ENCODE data around the gene AFF2.

AFF2 gene

GRCh38 chrX:148501386-148502066, 1.1 kb downstream of the AFF2 start:
- no peaks in the 10 kb centered on the region for H3K36me3 ChIP-seq (ENCODE audit: insufficient read depth, low read length)
- no peaks in the 10 kb centered on the region for H3K9me3 ChIP-seq (ENCODE audit: insufficient read depth, low read depth, low read length)
- H3K4me3 ChIP-seq (ENCODE audit: low read length): peak overlapping the region; percentile 69
- H3K27me3 ChIP-seq (ENCODE audit: insufficient read depth, low read length): peaks cover 19% of the 10 kb centered on the region
- WGBS: under 1% methylated on average over 39 of the region's 43 CpGs
- peaks cover 14% of the 10 kb centered on the region for H3K4me1 ChIP-seq (ENCODE audit: insufficient read depth, low read length)
- H3K27ac ChIP-seq (ENCODE audit: low read depth, low read length): peak overlapping the region; percentile 71; the same call in 1 of the 2 replicates
- peak overlapping the region; percentile 69 for H3K9ac ChIP-seq (ENCODE audit: low read depth, low read length)

GRCh38 chrX:148504506-148504905, 4.1 kb downstream of the AFF2 start:
- Histone ChIP-seq H3K36me3 (ENCODE audit: insufficient read depth, low read length) (no peaks in the 10 kb centered on the region), H3K27me3 (ENCODE audit: insufficient read depth, low read length) (peaks cover 12% of the 10 kb centered on the region), H3K4me3 (ENCODE audit: low read length) (no peak overlapping the region), H3K9me3 (ENCODE audit: insufficient read depth, low read depth, low read length) (no peaks in the 10 kb centered on the region), H3K9ac (ENCODE audit: low read depth, low read length) (no peak overlapping the region), H3K27ac (ENCODE audit: low read depth, low read length) (no peak overlapping the region), H3K4me1 (ENCODE audit: insufficient read depth, low read length) (peaks cover 14% of the 10 kb centered on the region)
- WGBS: 27% methylated on average over 14 of the region's 15 CpGs

- 83% methylated on average over 3 of the region's 4 CpGs for WGBS
- peaks cover 14% of the 10 kb centered on the region for H3K4me1 ChIP-seq (ENCODE audit: insufficient read depth, low read length)
These were observed 7.0 kb downstream of the AFF2 start for GRCh38 chrX:148507418-148507817.

GRCh38 chrX:148512453-148512852, 12.0 kb downstream of the AFF2 start:
- H3K27me3 ChIP-seq (ENCODE audit: insufficient read depth, low read length): no peaks in the 10 kb centered on the region
- no peak overlapping the region for H3K27ac ChIP-seq (ENCODE audit: low read depth, low read length)
- WGBS: 100% methylated on average over 1 of the region's 2 CpGs
- H3K36me3 ChIP-seq (ENCODE audit: insufficient read depth, low read length): no peaks in the 10 kb centered on the region
- H3K9me3 ChIP-seq (ENCODE audit: insufficient read depth, low read depth, low read length): no peaks in the 10 kb centered on the region
- no peaks in the 10 kb centered on the region for H3K4me1 ChIP-seq (ENCODE audit: insufficient read depth, low read length)
- H3K4me3 ChIP-seq (ENCODE audit: low read length): no peak overlapping the region
- H3K9ac ChIP-seq (ENCODE audit: low read depth, low read length): no peak overlapping the region

More at GRCh38 chrX:148507418-148507817, 7.0 kb downstream of the AFF2 start:
- Histone ChIP-seq H3K36me3 (ENCODE audit: insufficient read depth, low read length) (no peaks in the 10 kb centered on the region), H3K9ac (ENCODE audit: low read depth, low read length) (no peak overlapping the region), H3K27ac (ENCODE audit: low read depth, low read length) (no peak overlapping the region), H3K27me3 (ENCODE audit: insufficient read depth, low read length) (peaks cover 3% of the 10 kb centered on the region; the same call in 1 of the 2 replicates), H3K9me3 (ENCODE audit: insufficient read depth, low read depth, low read length) (no peaks in the 10 kb centered on the region), H3K4me3 (ENCODE audit: low read length) (no peak overlapping the region)

GRCh38 chrX:148513661-148514060, 13.2 kb downstream of the AFF2 start:
- WGBS: 100% methylated on average over 3 of the region's 3 CpGs
- Histone ChIP-seq H3K4me1 (ENCODE audit: insufficient read depth, low read length) (peaks cover 6% of the 10 kb centered on the region; the same call in 1 of the 2 replicates), H3K27me3 (ENCODE audit: insufficient read depth, low read length) (no peaks in the 10 kb centered on the region), H3K36me3 (ENCODE audit: insufficient read depth, low read length) (no peaks in the 10 kb centered on the region), H3K27ac (ENCODE audit: low read depth, low read length) (no peak overlapping the region), H3K9me3 (ENCODE audit: insufficient read depth, low read depth, low read length) (no peaks in the 10 kb centered on the region), H3K9ac (ENCODE audit: low read depth, low read length) (no peak overlapping the region), H3K4me3 (ENCODE audit: low read length) (no peak overlapping the region)

- Histone ChIP-seq H3K9me3 (ENCODE audit: insufficient read depth, low read depth, low read length) (no peaks in the 10 kb centered on the region), H3K27me3 (ENCODE audit: insufficient read depth, low read length) (no peaks in the 10 kb centered on the region), H3K36me3 (ENCODE audit: insufficient read depth, low read length) (no peaks in the 10 kb centered on the region), H3K9ac (ENCODE audit: low read depth, low read length) (no peak overlapping the region), H3K4me3 (ENCODE audit: low read length) (no peak overlapping the region), H3K27ac (ENCODE audit: low read depth, low read length) (no peak overlapping the region), H3K4me1 (ENCODE audit: insufficient read depth, low read length) (peaks cover 24% of the 10 kb centered on the region)
- 100% methylated on average over 1 of the region's 2 CpGs for WGBS
These were observed 16.8 kb downstream of the AFF2 start for GRCh38 chrX:148517176-148517575.

GRCh38 chrX:148522006-148522405, 21.6 kb downstream of the AFF2 start:
- H3K4me1 ChIP-seq (ENCODE audit: insufficient read depth, low read length): peaks cover 24% of the 10 kb centered on the region
- no peaks in the 10 kb centered on the region for H3K9me3 ChIP-seq (ENCODE audit: insufficient read depth, low read depth, low read length)
- 94% methylated on average over 5 of the region's 5 CpGs for WGBS
- no peaks in the 10 kb centered on the region for H3K27me3 ChIP-seq (ENCODE audit: insufficient read depth, low read length)
- H3K27ac ChIP-seq (ENCODE audit: low read depth, low read length): no peak overlapping the region
- no peak overlapping the region for H3K9ac ChIP-seq (ENCODE audit: low read depth, low read length)
- H3K4me3 ChIP-seq (ENCODE audit: low read length): no peak overlapping the region
- H3K36me3 ChIP-seq (ENCODE audit: insufficient read depth, low read length): no peaks in the 10 kb centered on the region

- no peak overlapping the region for H3K27ac ChIP-seq (ENCODE audit: low read depth, low read length)
- H3K4me1 ChIP-seq (ENCODE audit: insufficient read depth, low read length): peaks cover 21% of the 10 kb centered on the region
- 93% methylated on average over 5 of the region's 6 CpGs for WGBS
- no peaks in the 10 kb centered on the region for H3K36me3 ChIP-seq (ENCODE audit: insufficient read depth, low read length)
- no peaks in the 10 kb centered on the region for H3K27me3 ChIP-seq (ENCODE audit: insufficient read depth, low read length)
- H3K9me3 ChIP-seq (ENCODE audit: insufficient read depth, low read depth, low read length): no peaks in the 10 kb centered on the region
- H3K4me3 ChIP-seq (ENCODE audit: low read length): no peak overlapping the region
- no peak overlapping the region for H3K9ac ChIP-seq (ENCODE audit: low read depth, low read length)
These were observed 23.1 kb downstream of the AFF2 start for GRCh38 chrX:148523303-148524080.

GRCh38 chrX:148530464-148531077, 30.2 kb downstream of the AFF2 start:
- Histone ChIP-seq H3K4me3 (ENCODE audit: low read length) (no peak overlapping the region), H3K27me3 (ENCODE audit: insufficient read depth, low read length) (no peaks in the 10 kb centered on the region), H3K9me3 (ENCODE audit: insufficient read depth, low read depth, low read length) (no peaks in the 10 kb centered on the region), H3K36me3 (ENCODE audit: insufficient read depth, low read length) (no peaks in the 10 kb centered on the region), H3K27ac (ENCODE audit: low read depth, low read length) (no peak overlapping the region), H3K9ac (ENCODE audit: low read depth, low read length) (no peak overlapping the region), H3K4me1 (ENCODE audit: insufficient read depth, low read length) (no peaks in the 10 kb centered on the region)
- no CpG with 5 or more reads among the region's 2 CpGs for WGBS

GRCh38 chrX:148534291-148534690, 33.9 kb downstream of the AFF2 start:
- Histone ChIP-seq H3K9ac (ENCODE audit: low read depth, low read length) (no peak overlapping the region), H3K27me3 (ENCODE audit: insufficient read depth, low read length) (no peaks in the 10 kb centered on the region), H3K36me3 (ENCODE audit: insufficient read depth, low read length) (no peaks in the 10 kb centered on the region), H3K27ac (ENCODE audit: low read depth, low read length) (no peak overlapping the region), H3K9me3 (ENCODE audit: insufficient read depth, low read depth, low read length) (no peaks in the 10 kb centered on the region), H3K4me1 (ENCODE audit: insufficient read depth, low read length) (peaks cover 13% of the 10 kb centered on the region; the same call in 1 of the 2 replicates), H3K4me3 (ENCODE audit: low read length) (no peak overlapping the region)
- WGBS: 100% methylated on average over 1 of the region's 2 CpGs

GRCh38 chrX:148535639-148536038, 35.2 kb downstream of the AFF2 start:
- WGBS: 93% methylated on average over 4 of the region's 4 CpGs
- no peak overlapping the region for H3K4me3 ChIP-seq (ENCODE audit: low read length)
- H3K27me3 ChIP-seq (ENCODE audit: insufficient read depth, low read length): no peaks in the 10 kb centered on the region
- no peak overlapping the region for H3K27ac ChIP-seq (ENCODE audit: low read depth, low read length)
- H3K4me1 ChIP-seq (ENCODE audit: insufficient read depth, low read length): peaks cover 15% of the 10 kb centered on the region; the same call in 1 of the 2 replicates
- no peaks in the 10 kb centered on the region for H3K36me3 ChIP-seq (ENCODE audit: insufficient read depth, low read length)
- no peaks in the 10 kb centered on the region for H3K9me3 ChIP-seq (ENCODE audit: insufficient read depth, low read depth, low read length)
- no peak overlapping the region for H3K9ac ChIP-seq (ENCODE audit: low read depth, low read length)
